HepG2 (cell line): ENCODE data around the gene USH2A. TPM values are rescaled to one million over a fixed set of nuclear protein-coding genes. Genes with fewer than 3 reads are reported as not detected.

Source experiments
- ATAC-seq: fragments of 200-7000 bp; cut with Tn5 transposase; 3 replicates; pipeline ENCODE4 v1.9.1; 2020; ENCODE audit warnings: mild to moderate bottlenecking, moderate library complexity
- BruUV-seq: library from RNA; stranded (reverse); fragments of 400-500 nt; replicated peaks from 2 replicates; lab custom pipeline; 2021; lab: Mats Ljungman, UMichigan
- CTCF ChIA-PET: fragments of 300-600 bp; formaldehyde crosslinking; extraction: SDS; loops from one replicate; lab custom pipeline; 2021; ENCODE audit warnings: low total read pairs, inconsistent platforms, low intra/inter-chr PET ratio; lab: Yijun Ruan, JAX
- POLR2A ChIA-PET: fragments of 350-600 bp; sonication (Branson Sonifier 250); formaldehyde crosslinking; loops from one replicate; lab custom pipeline; 2020; ENCODE audit warnings: antibody characterized with exemption, inconsistent platforms; lab: Yijun Ruan, JAX
- DNase-seq: peaks from one replicate; pipeline ENCODE4 v3.0.0-alpha.2; 2015; ENCODE audit warnings: low spot score
- FAIRE-seq: peaks from 3 replicates; lab custom pipeline; 2011; peaks lifted over from hg19 to GRCh38; lab: Jason Lieb, UNC
- H2AFZ ChIP-seq: one replicate; pipeline ENCODE4 v1.6.1; 2011; ENCODE audit warnings: low read length, inconsistent platforms
- H3K27ac ChIP-seq: fragments of 300-600 bp; 3 replicates; pipeline ENCODE4 v1.8.0; 2011; ENCODE audit warnings: mixed run types, mild to moderate bottlenecking, mixed read lengths, low read length, inconsistent platforms; ENCODE audit not compliant: insufficient read depth; ENCODE audit errors: extremely low read length
- H3K27me3 ChIP-seq, 2 experiments: fragments of 200-600 bp in 1 of 2; 2 replicates in 1 of 2; 3 replicates in 1 of 2; pipeline versions ENCODE4 v1.6.0 to v1.8.0; 2011; ENCODE audit warnings: low read length in 2 of 2, mild to moderate bottlenecking in 2 of 2, moderate library complexity in 2 of 2, inconsistent platforms in 1 of 2; ENCODE audit not compliant: insufficient read depth in 2 of 2, control insufficient read depth in 1 of 2
- H3K36me3 ChIP-seq, 2 experiments: fragments of 200-600 bp in 1 of 2; replicated peaks in 1 of 2; 2 replicates in 1 of 2; 3 replicates in 1 of 2; pipeline versions ENCODE4 v1.5.1 to v1.8.0; 2011; ENCODE audit warnings: low read length in 2 of 2, inconsistent platforms in 1 of 2; ENCODE audit not compliant: insufficient read depth in 2 of 2, control insufficient read depth in 1 of 2
- H3K4me1 ChIP-seq: 2 replicates; pipeline ENCODE4 v1.5.1; 2012; ENCODE audit warnings: low read length, inconsistent platforms; ENCODE audit not compliant: insufficient read depth
- H3K4me2 ChIP-seq: 2 replicates; pipeline ENCODE4 v1.6.0; 2011; ENCODE audit warnings: low read depth, low read length, inconsistent platforms
- H3K4me3 ChIP-seq, 3 experiments: fragments of 200-600 bp in 1 of 3; sonication (generic), shearing (Covaris generic) in 1 of 3; replicated peaks in 1 of 3; 2 replicates each; pipeline ENCODE4 v1.5.1; 2011 to 2016; ENCODE audit warnings: low read length in 3 of 3, inconsistent platforms in 2 of 3, low read depth in 2 of 3, mild to moderate bottlenecking in 2 of 3, control low read depth in 1 of 3, mixed read lengths in 1 of 3; ENCODE audit not compliant: insufficient read depth in 1 of 3
- H3K79me2 ChIP-seq: one replicate; pipeline ENCODE4 v1.6.1; 2011; ENCODE audit warnings: low read length, inconsistent platforms; ENCODE audit not compliant: insufficient read depth
- H3K9ac ChIP-seq: 2 replicates; pipeline ENCODE4 v1.6.0; 2011; ENCODE audit warnings: mild to moderate bottlenecking, low read depth, low read length, inconsistent platforms; ENCODE audit not compliant: insufficient read depth
- H3K9me3 ChIP-seq: 2 replicates; pipeline ENCODE4 v1.5.1; 2012; ENCODE audit warnings: mild to moderate bottlenecking, low read length
- H4K20me1 ChIP-seq: 2 replicates; pipeline ENCODE4 v1.6.0; 2011; ENCODE audit warnings: inconsistent platforms, mild to moderate bottlenecking, low read length, moderate library complexity; ENCODE audit not compliant: insufficient read depth
- WGBS: methylation state at CpG from one replicate; pipeline ENCODE4 v1.1.6; 2017; ENCODE audit warnings: low lambda C conversion rate; 5-methylcytosine and 5-hydroxymethylcytosine counted together
- in situ Hi-C: cut with HindIII; loops from 2 replicates; pipeline ENCODE4 v1.10.0; 2017; ENCODE audit warnings: low pct_unique_long_range_greater_than_20kb; ENCODE audit not compliant: extremely low pct_ligation_motif_present
- intact Hi-C: fragments of 100-400 bp; cut with micrococcal nuclease; formaldehyde crosslinking; loops from one replicate; pipeline ENCODE4 v1.10.0; 2022; ENCODE audit not compliant: unreplicated experiment
- polyA plus RNA-seq, 8 experiments: library from polyadenylated mRNA; depleted of rRNA in 3 of 8; stranded (reverse) in 7 of 8; unstranded in 1 of 8; fragments of >200 nt; fragmentation: Illumina TruSeq in 4 of 8; extraction: Trizol in 4 of 8; gene quantifications; 2 replicates each; pipeline versions ENCODE4 v1.2.1 to v1.2.3, GENCODE V29; 2011 to 2016; ENCODE audit warnings: low read depth in 4 of 8, missing spikeins in 1 of 8, mixed read lengths in 1 of 8; ENCODE audit not compliant: insufficient read depth in 1 of 8
- total RNA-seq, 5 experiments: library from RNA; depleted of rRNA; stranded (reverse); fragments of >200 nt; fragmentation: Illumina TruSeq; extraction: Trizol; gene quantifications; 2 replicates each; pipeline ENCODE4 v1.2.3, GENCODE V29; 2016; ENCODE audit warnings: low read depth in 1 of 5
- TF ChIP-seq, protein P1 (sequence below): sonication (generic); formaldehyde crosslinking; IDR thresholded peaks from 2 replicates; pipeline ENCODE4 v1.5.1; 2020; ENCODE audit warnings: mild to moderate bottlenecking, missing genetic modification reagents, borderline replicate concordance
- TF ChIP-seq, protein P2 (sequence below): sonication (generic); formaldehyde crosslinking; IDR thresholded peaks from 2 replicates; pipeline ENCODE4 v1.4.0; 2020; ENCODE audit warnings: low read depth, missing genetic modification reagents
- TF ChIP-seq, protein P3 (sequence below): sonication (generic); formaldehyde crosslinking; IDR thresholded peaks from 2 replicates; pipeline ENCODE4 v1.9.0; 2022; ENCODE audit warnings: missing genetic modification reagents, mild to moderate bottlenecking, borderline replicate concordance
- TF ChIP-seq, protein P4 (sequence below): IDR thresholded peaks from 2 replicates; pipeline ENCODE4 v1.6.1; 2016; ENCODE audit warnings: low read depth, missing genetic modification reagents, missing compliant biosample characterization

Gene USH2A
- total and polyA plus RNA-seq, 2 of the 13 experiments (the other 11 are each of a cell fraction or from before 2014, with no cell fraction given): 0.02 TPM; not detected in 1

GRCh38 chr1:215636258-215636965 is 786.8 kb downstream of the USH2A start:
- 1% methylated on average over 9 of the region's 9 CpGs for WGBS
- H4K20me1 ChIP-seq: no peaks in the 10 kb centered on the region
- intact Hi-C loops (no loop called here), in situ Hi-C loops (no loop called here)
- CTCF ChIA-PET: no interaction called here
- H3K4me3 ChIP-seq: peak overlapping the region; percentile 47 to 64 (median 57)
- DNase-seq (peak; percentile 73), FAIRE-seq (peak; percentile 51), ATAC-seq (peak; percentile 79)
- no peaks in the 10 kb centered on the region for H3K36me3 ChIP-seq
- no peaks in the 10 kb centered on the region for H3K9me3 ChIP-seq
- BruUV-seq: no TSS peak
- no peaks in the 10 kb centered on the region for H3K79me2 ChIP-seq
- H3K4me1 ChIP-seq: peaks cover 60% of the 10 kb centered on the region
- H3K27ac ChIP-seq: peak overlapping the region; percentile 60
- peak overlapping the region; percentile 93 for H2AFZ ChIP-seq
- no peaks in the 10 kb centered on the region for H3K27me3 ChIP-seq
- H3K9ac ChIP-seq: peak overlapping the region; percentile 46
- POLR2A ChIA-PET: interaction anchor here (0.7 to 1.4 kb wide), 2 partner anchors 70 to 94 kb away, joined by 3 read pairs; partner anchors contain the start of gene KCTD3
- peak overlapping the region; percentile 89 for H3K4me2 ChIP-seq
- TF ChIP-seq, protein P1, sequence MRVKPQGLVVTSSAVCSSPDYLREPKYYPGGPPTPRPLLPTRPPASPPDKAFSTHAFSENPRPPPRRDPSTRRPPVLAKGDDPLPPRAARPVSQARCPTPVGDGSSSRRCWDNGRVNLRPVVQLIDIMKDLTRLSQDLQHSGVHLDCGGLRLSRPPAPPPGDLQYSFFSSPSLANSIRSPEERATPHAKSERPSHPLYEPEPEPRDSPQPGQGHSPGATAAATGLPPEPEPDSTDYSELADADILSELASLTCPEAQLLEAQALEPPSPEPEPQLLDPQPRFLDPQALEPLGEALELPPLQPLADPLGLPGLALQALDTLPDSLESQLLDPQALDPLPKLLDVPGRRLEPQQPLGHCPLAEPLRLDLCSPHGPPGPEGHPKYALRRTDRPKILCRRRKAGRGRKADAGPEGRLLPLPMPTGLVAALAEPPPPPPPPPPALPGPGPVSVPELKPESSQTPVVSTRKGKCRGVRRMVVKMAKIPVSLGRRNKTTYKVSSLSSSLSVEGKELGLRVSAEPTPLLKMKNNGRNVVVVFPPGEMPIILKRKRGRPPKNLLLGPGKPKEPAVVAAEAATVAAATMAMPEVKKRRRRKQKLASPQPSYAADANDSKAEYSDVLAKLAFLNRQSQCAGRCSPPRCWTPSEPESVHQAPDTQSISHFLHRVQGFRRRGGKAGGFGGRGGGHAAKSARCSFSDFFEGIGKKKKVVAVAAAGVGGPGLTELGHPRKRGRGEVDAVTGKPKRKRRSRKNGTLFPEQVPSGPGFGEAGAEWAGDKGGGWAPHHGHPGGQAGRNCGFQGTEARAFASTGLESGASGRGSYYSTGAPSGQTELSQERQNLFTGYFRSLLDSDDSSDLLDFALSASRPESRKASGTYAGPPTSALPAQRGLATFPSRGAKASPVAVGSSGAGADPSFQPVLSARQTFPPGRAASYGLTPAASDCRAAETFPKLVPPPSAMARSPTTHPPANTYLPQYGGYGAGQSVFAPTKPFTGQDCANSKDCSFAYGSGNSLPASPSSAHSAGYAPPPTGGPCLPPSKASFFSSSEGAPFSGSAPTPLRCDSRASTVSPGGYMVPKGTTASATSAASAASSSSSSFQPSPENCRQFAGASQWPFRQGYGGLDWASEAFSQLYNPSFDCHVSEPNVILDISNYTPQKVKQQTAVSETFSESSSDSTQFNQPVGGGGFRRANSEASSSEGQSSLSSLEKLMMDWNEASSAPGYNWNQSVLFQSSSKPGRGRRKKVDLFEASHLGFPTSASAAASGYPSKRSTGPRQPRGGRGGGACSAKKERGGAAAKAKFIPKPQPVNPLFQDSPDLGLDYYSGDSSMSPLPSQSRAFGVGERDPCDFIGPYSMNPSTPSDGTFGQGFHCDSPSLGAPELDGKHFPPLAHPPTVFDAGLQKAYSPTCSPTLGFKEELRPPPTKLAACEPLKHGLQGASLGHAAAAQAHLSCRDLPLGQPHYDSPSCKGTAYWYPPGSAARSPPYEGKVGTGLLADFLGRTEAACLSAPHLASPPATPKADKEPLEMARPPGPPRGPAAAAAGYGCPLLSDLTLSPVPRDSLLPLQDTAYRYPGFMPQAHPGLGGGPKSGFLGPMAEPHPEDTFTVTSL (CRISPR knock-in tag): peak; percentile 50; the same call in 1 of the 2 replicates
- TF ChIP-seq, protein P2, sequence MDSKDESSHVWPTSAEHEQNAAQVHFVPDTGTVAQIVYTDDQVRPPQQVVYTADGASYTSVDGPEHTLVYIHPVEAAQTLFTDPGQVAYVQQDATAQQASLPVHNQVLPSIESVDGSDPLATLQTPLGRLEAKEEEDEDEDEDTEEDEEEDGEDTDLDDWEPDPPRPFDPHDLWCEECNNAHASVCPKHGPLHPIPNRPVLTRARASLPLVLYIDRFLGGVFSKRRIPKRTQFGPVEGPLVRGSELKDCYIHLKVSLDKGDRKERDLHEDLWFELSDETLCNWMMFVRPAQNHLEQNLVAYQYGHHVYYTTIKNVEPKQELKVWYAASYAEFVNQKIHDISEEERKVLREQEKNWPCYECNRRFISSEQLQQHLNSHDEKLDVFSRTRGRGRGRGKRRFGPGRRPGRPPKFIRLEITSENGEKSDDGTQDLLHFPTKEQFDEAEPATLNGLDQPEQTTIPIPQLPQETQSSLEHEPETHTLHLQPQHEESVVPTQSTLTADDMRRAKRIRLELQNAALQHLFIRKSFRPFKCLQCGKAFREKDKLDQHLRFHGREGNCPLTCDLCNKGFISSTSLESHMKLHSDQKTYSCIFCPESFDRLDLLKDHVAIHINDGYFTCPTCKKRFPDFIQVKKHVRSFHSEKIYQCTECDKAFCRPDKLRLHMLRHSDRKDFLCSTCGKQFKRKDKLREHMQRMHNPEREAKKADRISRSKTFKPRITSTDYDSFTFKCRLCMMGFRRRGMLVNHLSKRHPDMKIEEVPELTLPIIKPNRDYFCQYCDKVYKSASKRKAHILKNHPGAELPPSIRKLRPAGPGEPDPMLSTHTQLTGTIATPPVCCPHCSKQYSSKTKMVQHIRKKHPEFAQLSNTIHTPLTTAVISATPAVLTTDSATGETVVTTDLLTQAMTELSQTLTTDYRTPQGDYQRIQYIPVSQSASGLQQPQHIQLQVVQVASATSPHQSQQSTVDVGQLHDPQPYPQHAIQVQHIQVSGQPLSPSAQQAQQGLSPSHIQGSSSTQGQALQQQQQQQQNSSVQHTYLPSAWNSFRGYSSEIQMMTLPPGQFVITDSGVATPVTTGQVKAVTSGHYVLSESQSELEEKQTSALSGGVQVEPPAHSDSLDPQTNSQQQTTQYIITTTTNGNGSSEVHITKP: 0 out of 2 replicates have a peak, but pooled peaks have one; percentile 14
- TF ChIP-seq, protein P3, sequence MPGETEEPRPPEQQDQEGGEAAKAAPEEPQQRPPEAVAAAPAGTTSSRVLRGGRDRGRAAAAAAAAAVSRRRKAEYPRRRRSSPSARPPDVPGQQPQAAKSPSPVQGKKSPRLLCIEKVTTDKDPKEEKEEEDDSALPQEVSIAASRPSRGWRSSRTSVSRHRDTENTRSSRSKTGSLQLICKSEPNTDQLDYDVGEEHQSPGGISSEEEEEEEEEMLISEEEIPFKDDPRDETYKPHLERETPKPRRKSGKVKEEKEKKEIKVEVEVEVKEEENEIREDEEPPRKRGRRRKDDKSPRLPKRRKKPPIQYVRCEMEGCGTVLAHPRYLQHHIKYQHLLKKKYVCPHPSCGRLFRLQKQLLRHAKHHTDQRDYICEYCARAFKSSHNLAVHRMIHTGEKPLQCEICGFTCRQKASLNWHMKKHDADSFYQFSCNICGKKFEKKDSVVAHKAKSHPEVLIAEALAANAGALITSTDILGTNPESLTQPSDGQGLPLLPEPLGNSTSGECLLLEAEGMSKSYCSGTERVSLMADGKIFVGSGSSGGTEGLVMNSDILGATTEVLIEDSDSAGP (CRISPR knock-in tag): peak; percentile 45; the same call in 1 of the 2 replicates
- TF ChIP-seq, protein P4, sequence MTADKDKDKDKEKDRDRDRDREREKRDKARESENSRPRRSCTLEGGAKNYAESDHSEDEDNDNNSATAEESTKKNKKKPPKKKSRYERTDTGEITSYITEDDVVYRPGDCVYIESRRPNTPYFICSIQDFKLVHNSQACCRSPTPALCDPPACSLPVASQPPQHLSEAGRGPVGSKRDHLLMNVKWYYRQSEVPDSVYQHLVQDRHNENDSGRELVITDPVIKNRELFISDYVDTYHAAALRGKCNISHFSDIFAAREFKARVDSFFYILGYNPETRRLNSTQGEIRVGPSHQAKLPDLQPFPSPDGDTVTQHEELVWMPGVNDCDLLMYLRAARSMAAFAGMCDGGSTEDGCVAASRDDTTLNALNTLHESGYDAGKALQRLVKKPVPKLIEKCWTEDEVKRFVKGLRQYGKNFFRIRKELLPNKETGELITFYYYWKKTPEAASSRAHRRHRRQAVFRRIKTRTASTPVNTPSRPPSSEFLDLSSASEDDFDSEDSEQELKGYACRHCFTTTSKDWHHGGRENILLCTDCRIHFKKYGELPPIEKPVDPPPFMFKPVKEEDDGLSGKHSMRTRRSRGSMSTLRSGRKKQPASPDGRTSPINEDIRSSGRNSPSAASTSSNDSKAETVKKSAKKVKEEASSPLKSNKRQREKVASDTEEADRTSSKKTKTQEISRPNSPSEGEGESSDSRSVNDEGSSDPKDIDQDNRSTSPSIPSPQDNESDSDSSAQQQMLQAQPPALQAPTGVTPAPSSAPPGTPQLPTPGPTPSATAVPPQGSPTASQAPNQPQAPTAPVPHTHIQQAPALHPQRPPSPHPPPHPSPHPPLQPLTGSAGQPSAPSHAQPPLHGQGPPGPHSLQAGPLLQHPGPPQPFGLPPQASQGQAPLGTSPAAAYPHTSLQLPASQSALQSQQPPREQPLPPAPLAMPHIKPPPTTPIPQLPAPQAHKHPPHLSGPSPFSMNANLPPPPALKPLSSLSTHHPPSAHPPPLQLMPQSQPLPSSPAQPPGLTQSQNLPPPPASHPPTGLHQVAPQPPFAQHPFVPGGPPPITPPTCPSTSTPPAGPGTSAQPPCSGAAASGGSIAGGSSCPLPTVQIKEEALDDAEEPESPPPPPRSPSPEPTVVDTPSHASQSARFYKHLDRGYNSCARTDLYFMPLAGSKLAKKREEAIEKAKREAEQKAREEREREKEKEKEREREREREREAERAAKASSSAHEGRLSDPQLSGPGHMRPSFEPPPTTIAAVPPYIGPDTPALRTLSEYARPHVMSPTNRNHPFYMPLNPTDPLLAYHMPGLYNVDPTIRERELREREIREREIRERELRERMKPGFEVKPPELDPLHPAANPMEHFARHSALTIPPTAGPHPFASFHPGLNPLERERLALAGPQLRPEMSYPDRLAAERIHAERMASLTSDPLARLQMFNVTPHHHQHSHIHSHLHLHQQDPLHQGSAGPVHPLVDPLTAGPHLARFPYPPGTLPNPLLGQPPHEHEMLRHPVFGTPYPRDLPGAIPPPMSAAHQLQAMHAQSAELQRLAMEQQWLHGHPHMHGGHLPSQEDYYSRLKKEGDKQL (CRISPR knock-in tag): no peak
